ENCODE measurements around the gene PITPNC1. TPM values are rescaled to one million over a fixed set of nuclear protein-coding genes. Genes with fewer than 3 reads are reported as not detected.

The PITPNC1 gene
- total and polyA plus RNA-seq, 2 donors (not counting 3 experiments of a cell fraction or from before 2014, with no cell fraction given): 2.4 to 9.6 TPM

- H3K4me1 ChIP-seq (ENCODE audit: control insufficient read depth, extremely low read depth, insufficient read depth, low read length): no peaks in the 10 kb centered on the region
- DNase-seq (ENCODE audit: low read depth, low spot score): no peak
- peaks cover 0 to 7% of the 10 kb centered on the region in 2 experiments for H3K27me3 ChIP-seq (ENCODE audit: control insufficient read depth in 2 of 2, insufficient read depth in 2 of 2, low read length in 2 of 2)
- no peak overlapping the region for H3K9ac ChIP-seq (replicated peaks; ENCODE audit: extremely low read depth, insufficient read depth, low read length)
- H3K79me2 ChIP-seq (ENCODE audit: control insufficient read depth, insufficient read depth, low read length): no peaks in the 10 kb centered on the region
- dilution Hi-C loops (cut with MboI; ENCODE audit: extremely low pct_ligation_motif_present, low sequenced_read_pairs): no loop called here
- H3K36me3 ChIP-seq (ENCODE audit: control insufficient read depth in 2 of 2, extremely low read depth in 1 of 2, insufficient read depth in 2 of 2, low read length in 2 of 2): no peaks in the 10 kb centered on the region
- H3K4me2 ChIP-seq (ENCODE audit: insufficient read depth, low read length): no peak overlapping the region
- H3K9me1 ChIP-seq (replicated peaks; ENCODE audit: control insufficient read depth, extremely low read depth, insufficient read depth, low read length): no peaks in the 10 kb centered on the region
- TF ChIP-seq FOS (IDR thresholded peaks at IDR 0.05; ENCODE audit: borderline replicate concordance, insufficient read depth, low read length) (no peak), EZH2 (IDR thresholded peaks at IDR 0.05; ENCODE audit: borderline replicate concordance, low read depth, low read length, severe bottlenecking) (no peak), POLR2A (IDR thresholded peaks at IDR 0.05; ENCODE audit: low read depth, low read length) (no peak), JUN (IDR thresholded peaks at IDR 0.05; ENCODE audit: borderline replicate concordance, insufficient read depth, insufficient read length, low read depth) (no peak), GATA2 (IDR thresholded peaks at IDR 0.05; ENCODE audit: insufficient read depth, insufficient read length, low read depth, low read length) (no peak), POLR2AphosphoS5 (IDR thresholded peaks at IDR 0.05; ENCODE audit: insufficient read depth, low read depth, low read length) (no peak), MYC (IDR thresholded peaks at IDR 0.05; ENCODE audit: low read depth, low read length) (no peak)
- TF ChIP-seq, protein P1, sequence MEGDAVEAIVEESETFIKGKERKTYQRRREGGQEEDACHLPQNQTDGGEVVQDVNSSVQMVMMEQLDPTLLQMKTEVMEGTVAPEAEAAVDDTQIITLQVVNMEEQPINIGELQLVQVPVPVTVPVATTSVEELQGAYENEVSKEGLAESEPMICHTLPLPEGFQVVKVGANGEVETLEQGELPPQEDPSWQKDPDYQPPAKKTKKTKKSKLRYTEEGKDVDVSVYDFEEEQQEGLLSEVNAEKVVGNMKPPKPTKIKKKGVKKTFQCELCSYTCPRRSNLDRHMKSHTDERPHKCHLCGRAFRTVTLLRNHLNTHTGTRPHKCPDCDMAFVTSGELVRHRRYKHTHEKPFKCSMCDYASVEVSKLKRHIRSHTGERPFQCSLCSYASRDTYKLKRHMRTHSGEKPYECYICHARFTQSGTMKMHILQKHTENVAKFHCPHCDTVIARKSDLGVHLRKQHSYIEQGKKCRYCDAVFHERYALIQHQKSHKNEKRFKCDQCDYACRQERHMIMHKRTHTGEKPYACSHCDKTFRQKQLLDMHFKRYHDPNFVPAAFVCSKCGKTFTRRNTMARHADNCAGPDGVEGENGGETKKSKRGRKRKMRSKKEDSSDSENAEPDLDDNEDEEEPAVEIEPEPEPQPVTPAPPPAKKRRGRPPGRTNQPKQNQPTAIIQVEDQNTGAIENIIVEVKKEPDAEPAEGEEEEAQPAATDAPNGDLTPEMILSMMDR (IDR thresholded peaks at IDR 0.05; ENCODE audit: extremely low read depth in 1 of 2, insufficient read depth in 1 of 2, low read depth in 1 of 2, low read length in 2 of 2): no peak
- TF ChIP-seq, protein P2, sequence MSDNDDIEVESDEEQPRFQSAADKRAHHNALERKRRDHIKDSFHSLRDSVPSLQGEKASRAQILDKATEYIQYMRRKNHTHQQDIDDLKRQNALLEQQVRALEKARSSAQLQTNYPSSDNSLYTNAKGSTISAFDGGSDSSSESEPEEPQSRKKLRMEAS (IDR thresholded peaks at IDR 0.05; ENCODE audit: insufficient read depth, insufficient read length): no peak
- no peaks in the 10 kb centered on the region for H3K9me3 ChIP-seq (replicated peaks; ENCODE audit: control insufficient read depth, insufficient read depth, low read length)
- intact Hi-C loops (cut with micrococcal nuclease): no loop called here
- no TSS peak for BruUV-seq (replicated peaks)
- H4K20me1 ChIP-seq (replicated peaks; ENCODE audit: control insufficient read depth, extremely low read depth, insufficient read depth, low read length): no peaks in the 10 kb centered on the region
- no peak overlapping the region for H2AFZ ChIP-seq (ENCODE audit: low read depth, low read length)
- POLR2A ChIA-PET: interaction anchor here (0.6 to 1.1 kb wide), 2 partner anchors 83 to 289 kb away, joined by 4 to 5 read pairs; no protein-coding TSS in a partner anchor
- no peak overlapping the region for H3K27ac ChIP-seq (ENCODE audit: insufficient read depth, low read depth, low read length)
- FAIRE-seq: no peak
- CTCF ChIA-PET: interaction anchor here (1.0 kb wide), 1 partner anchor 35 kb away, joined by 3 read pairs; no protein-coding TSS in a partner anchor
- no peak overlapping the region for H3K4me3 ChIP-seq (replicated peaks in 1 of 3; ENCODE audit: insufficient read depth in 1 of 3, low read depth in 1 of 3, low read length in 3 of 3)
Measured at GRCh38 chr17:67496286-67496685, 119.2 kb downstream of the PITPNC1 start.

Measured in endothelial cell of umbilical vein (primary cell).